Retinal pigment epithelial cell (primary cell): ENCODE results near the gene BACH2.

Experiments
- DNase-seq: peaks from one replicate; pipeline ENCODE4 v3.0.0-alpha.2; 2010; ENCODE audit warnings: low read depth
- H3K4me3 ChIP-seq: 2 replicates; pipeline ENCODE4 v1.5.1; 2011; ENCODE audit warnings: mild to moderate bottlenecking, low read length, control low read depth, moderate library complexity
- TF ChIP-seq, protein P1 (sequence below): conservative IDR thresholded peaks from 2 replicates; pipeline ENCODE4 v1.5.1; 2011; ENCODE audit warnings: low read depth, low read length, control low read depth, inconsistent platforms

Gene BACH2

DNA sequence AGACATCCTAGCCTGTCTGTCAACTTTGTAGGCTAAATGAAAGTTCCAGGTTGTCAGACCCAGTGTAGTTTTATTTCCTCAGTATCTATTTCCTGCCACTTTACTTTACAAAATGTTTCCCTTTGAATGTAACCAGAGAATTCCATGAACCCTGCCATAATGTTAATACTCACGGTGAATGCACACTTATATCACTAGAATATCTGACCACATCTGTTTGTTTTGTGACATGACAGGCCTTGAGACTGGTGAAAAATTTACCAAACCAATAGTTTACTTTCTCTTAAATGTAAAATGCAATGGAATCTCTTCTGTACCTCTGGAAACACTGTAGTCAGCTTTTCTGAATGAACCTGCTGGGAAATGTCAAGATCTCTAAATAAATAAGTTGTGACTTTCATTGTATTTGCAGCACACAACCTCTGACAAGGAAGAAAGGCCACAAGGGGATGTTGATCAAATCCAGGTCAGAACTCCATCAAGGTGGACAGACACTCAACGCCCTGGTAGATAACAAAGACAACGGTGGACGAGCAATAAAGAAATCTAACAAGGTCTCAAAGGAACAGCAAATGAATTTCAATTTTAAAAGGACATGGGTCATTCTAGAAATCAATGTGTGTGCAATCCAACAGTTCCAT is 59.2 kb downstream of the BACH2 start:
- no peak overlapping the region for H3K4me3 ChIP-seq
- DNase-seq: no peak
- TF ChIP-seq, protein P1, sequence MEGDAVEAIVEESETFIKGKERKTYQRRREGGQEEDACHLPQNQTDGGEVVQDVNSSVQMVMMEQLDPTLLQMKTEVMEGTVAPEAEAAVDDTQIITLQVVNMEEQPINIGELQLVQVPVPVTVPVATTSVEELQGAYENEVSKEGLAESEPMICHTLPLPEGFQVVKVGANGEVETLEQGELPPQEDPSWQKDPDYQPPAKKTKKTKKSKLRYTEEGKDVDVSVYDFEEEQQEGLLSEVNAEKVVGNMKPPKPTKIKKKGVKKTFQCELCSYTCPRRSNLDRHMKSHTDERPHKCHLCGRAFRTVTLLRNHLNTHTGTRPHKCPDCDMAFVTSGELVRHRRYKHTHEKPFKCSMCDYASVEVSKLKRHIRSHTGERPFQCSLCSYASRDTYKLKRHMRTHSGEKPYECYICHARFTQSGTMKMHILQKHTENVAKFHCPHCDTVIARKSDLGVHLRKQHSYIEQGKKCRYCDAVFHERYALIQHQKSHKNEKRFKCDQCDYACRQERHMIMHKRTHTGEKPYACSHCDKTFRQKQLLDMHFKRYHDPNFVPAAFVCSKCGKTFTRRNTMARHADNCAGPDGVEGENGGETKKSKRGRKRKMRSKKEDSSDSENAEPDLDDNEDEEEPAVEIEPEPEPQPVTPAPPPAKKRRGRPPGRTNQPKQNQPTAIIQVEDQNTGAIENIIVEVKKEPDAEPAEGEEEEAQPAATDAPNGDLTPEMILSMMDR: no peak

DNA sequence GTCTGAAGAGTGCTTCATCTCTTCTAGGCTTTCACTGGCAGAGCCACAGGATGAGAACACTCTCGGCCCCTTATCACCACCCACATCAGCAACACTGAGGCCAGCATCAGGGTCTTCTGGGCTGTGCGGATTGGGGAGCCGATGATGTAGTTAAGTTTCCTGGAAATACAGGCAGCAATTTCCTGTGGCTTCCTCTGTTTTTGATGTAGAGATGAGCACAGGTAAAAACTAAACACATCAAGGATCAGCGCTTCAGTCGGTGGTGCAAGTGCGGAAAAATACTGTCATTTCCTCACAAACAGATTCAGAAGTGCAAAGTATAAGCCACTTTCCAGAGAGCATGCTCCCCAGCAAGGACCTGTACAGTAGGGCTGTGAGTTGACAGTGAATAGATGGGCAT is 62.6 kb downstream of the BACH2 start:
- H3K4me3 ChIP-seq: no peak overlapping the region
- TF ChIP-seq, protein P1: no peak
- no peak for DNase-seq

DNA sequence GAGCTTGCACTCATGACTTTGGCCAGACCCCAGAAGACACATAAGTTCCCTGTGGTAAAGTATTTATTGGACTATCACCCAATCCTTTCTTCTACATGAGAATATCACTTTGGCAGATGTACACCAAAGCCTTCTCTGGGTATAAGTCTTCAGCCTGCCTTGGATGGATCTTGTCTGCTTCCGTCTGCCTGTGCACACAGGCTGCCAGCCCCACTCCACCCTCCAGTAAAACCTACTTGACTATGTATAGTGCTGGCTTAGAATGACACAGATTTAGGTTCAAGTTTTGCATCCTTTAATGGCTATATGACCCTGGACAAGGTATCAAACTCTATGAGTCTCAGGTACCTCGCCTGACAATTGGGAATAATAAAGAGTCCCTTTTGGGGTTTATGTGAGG is 63.4 kb downstream of the BACH2 start:
- no peak overlapping the region for H3K4me3 ChIP-seq
- DNase-seq: no peak
- TF ChIP-seq, protein P1: no peak

DNA sequence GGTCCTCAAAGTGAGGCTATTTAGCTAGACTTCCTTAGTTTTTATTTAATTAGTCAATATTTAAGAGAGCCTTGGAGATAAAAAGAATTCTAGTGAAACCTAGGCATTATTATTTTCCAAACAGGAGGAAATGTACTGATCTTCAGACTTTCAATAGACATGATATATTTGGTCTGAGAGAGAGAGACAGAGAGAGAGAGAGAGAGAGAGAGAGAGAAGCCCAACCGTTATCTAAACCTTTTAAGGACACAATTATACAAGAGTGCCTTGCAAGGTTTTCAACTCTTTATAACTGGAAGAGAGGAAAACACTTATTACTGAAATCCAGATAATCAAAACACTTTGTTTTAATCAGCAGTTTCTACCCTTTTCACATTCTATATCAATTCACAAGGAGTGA is 64.8 kb downstream of the BACH2 start:
- no peak overlapping the region for H3K4me3 ChIP-seq
- DNase-seq: no peak
- TF ChIP-seq, protein P1: no peak

DNA sequence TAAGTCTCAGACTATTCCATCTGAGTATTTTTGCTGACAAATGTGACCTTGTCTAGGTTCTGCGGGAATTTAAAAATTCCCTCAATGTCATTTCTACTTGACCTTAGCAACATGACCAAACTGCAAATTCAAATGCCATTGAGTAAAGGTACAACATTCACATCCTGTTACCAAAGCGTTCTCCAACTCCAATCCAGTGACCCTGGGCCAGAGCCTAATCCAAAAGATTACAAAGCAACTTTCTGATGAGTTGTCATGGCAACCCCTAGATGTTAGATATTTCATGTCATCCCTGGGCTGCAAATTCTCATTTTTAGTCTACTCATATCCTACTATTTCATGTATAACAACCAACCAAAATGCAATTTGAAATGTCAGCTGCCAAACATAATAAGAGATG is 65.3 kb downstream of the BACH2 start:
- TF ChIP-seq, protein P1: no peak
- no peak for DNase-seq

DNA sequence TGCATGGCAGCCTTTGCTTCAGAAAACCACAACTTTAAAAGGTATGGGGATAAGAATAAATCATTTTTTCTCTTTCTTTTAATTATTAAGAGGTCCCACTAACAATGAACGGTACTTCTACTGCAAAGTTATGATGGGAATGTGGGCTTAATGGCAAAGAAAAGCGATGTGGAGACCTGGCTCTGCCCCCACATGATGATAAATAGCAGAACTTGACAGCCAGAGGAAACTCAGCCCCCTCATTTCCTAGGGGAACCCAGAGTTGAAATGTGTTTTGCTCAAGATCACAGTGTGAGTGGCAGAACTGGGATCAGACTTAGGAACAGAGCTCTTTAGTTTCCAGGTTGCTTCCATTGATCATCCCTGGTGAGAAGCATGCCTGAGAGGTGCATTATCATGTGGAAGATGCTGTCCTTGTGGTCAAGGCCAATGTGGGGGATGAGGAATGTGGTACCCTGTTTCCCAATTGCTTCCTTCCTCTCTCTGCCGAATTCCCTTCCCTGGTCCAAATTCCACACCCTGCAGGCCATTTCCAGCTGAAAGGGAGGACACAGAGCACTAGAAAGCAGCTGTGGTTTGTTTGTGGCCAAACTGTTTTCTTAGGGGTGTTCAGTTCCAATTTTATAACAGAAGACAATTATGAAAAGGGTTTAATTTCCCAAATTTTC is 66.0 kb downstream of the BACH2 start:
- no peak for DNase-seq
- TF ChIP-seq, protein P1: no peak
- no peak overlapping the region for H3K4me3 ChIP-seq

More for the DNA sequence above, 65.3 kb downstream of the BACH2 start:
- H3K4me3 ChIP-seq: no peak overlapping the region
